ENCODE measurements around the gene NRXN3. TPM values are rescaled to one million over a fixed set of nuclear protein-coding genes. Genes with fewer than 3 reads are reported as not detected.

Gene NRXN3
- total and polyA plus RNA-seq, 7 donors, result 0.06 to 0.74 (median 0.15) TPM

DNA sequence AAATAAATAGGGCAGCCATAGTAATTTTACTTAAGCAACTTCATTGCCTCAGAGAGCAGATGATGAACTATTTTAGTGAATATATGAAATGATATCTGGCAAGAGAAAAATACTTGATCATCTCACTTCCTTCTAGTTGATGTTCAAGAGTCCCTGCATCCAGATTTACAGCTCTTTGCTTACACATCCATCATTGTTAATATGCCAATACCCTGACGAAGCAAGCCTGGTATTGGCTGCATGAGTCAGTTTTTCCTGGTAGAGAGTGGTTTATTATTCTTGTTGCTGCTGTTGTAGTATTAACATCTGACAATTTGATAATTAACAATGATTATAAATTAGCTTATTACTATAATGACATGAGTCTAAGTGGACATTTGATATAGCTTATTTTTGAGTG, 681.9 kb downstream of the NRXN3 start:
- TF ChIP-seq, protein P1, sequence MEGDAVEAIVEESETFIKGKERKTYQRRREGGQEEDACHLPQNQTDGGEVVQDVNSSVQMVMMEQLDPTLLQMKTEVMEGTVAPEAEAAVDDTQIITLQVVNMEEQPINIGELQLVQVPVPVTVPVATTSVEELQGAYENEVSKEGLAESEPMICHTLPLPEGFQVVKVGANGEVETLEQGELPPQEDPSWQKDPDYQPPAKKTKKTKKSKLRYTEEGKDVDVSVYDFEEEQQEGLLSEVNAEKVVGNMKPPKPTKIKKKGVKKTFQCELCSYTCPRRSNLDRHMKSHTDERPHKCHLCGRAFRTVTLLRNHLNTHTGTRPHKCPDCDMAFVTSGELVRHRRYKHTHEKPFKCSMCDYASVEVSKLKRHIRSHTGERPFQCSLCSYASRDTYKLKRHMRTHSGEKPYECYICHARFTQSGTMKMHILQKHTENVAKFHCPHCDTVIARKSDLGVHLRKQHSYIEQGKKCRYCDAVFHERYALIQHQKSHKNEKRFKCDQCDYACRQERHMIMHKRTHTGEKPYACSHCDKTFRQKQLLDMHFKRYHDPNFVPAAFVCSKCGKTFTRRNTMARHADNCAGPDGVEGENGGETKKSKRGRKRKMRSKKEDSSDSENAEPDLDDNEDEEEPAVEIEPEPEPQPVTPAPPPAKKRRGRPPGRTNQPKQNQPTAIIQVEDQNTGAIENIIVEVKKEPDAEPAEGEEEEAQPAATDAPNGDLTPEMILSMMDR (IDR thresholded peaks at IDR 0.05), result no peak
- intact Hi-C loops (cut with DNase I), result no loop called here
- Histone ChIP-seq H3K4me1 (no peaks in the 10 kb centered on the region), H3K9me3 (no peaks in the 10 kb centered on the region), H3K4me3 (no peak overlapping the region), H3K27ac (no peak overlapping the region), H3K27me3 (ENCODE audit: insufficient read depth in 3 of 3, low read length in 2 of 3) (peaks cover 0 to 2% (median 0%) of the 10 kb centered on the region in 3 donors), H3K36me3 (ENCODE audit: insufficient read depth in 1 of 2, low read depth in 1 of 2) (no peaks in the 10 kb centered on the region)
- DNase-seq, result no peak
- 40 to 59% (median 49%) methylated on average over 1 of the region's 1 CpG for WGBS, 3 donors
- no peak for ATAC-seq

DNA sequence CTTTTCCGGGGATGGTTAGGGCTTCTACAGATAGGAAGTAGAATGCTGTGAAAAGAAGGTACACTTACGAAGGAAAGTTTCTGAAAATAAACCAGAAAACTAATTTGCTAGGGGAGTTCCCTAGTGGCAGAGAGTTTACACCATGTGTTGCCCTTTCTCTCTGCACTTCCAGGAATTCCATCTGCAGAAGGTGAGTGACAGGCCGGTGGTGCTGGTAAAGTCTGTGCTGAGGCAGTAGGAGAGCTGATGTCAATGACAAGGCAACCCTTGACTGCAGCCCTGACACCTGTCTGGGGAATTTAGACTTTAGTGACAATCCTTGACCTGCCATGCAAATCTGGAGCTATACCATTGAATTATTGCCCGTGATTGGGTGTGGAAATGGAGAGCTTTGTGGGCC, 687.8 kb downstream of the NRXN3 start:
- H3K4me3 ChIP-seq, result no peak overlapping the region
- no peaks in the 10 kb centered on the region for H3K36me3 ChIP-seq (ENCODE audit: insufficient read depth in 1 of 2, low read depth in 1 of 2)
- H3K27ac ChIP-seq, result no peak overlapping the region
- H3K9me3 ChIP-seq, result no peaks in the 10 kb centered on the region
- 41 to 46% (median 44%) methylated on average over 4 of the region's 4 CpGs for WGBS, 3 donors
- no peak for ATAC-seq
- no peaks in the 10 kb centered on the region for H3K4me1 ChIP-seq
- H3K27me3 ChIP-seq (ENCODE audit: insufficient read depth in 3 of 3, low read length in 2 of 3), result no peaks in the 10 kb centered on the region
- DNase-seq, result no peak
- intact Hi-C loops (cut with DNase I), result no loop called here
- TF ChIP-seq, protein P1 (IDR thresholded peaks at IDR 0.05), result no peak

DNA sequence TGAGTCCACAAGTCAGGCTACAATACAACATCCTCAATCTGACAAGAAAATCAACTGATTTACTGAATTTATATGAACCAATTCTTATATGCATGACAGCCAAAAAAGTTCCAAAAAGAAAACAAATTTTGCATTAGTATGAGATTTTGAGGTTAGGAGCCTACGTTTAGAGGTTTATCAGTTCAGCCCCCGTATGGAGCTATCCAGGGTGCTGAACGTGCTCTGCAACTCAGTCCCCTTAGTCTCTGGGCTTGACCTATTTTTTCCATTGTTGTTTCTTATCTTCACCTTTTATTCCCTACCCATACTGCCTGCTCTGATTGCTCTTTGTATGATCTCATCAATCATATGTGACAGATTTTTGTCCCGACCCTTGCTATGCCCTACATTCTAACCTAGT, 693.0 kb downstream of the NRXN3 start:
- Histone ChIP-seq H3K36me3 (ENCODE audit: insufficient read depth in 1 of 2, low read depth in 1 of 2) (no peaks in the 10 kb centered on the region), H3K4me1 (no peaks in the 10 kb centered on the region), H3K4me3 (no peak overlapping the region), H3K9me3 (no peaks in the 10 kb centered on the region), H3K27me3 (ENCODE audit: insufficient read depth in 3 of 3, low read length in 2 of 3) (no peaks in the 10 kb centered on the region), H3K27ac (no peak overlapping the region)
- ATAC-seq (no peak), DNase-seq (no peak)
- TF ChIP-seq, protein P1 (IDR thresholded peaks at IDR 0.05), result no peak
- intact Hi-C loops (cut with DNase I), result no loop called here
- WGBS, 3 donors, result 1 to 3% (median 2%) methylated on average over 4 of the region's 4 CpGs

DNA sequence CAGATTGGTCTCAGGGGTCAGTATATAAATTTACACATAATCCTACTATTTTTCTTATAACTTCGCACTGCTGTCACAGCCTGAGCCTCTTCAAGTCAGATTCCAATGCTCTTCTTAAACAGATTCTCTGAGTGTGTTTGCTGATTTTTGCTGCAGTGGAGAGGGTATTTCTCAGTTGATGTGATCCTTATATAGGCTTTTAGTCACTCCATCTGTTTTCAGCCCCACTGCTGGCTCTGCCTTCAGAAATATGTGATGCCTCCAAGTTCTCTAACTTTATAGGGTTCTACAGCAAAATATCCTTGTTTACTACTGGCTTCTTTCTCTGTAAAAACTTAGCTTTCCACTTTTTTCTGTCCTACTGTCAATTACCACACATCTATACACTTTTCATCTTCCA, 702.7 kb downstream of the NRXN3 start:
- Histone ChIP-seq H3K9me3 (no peaks in the 10 kb centered on the region), H3K36me3 (ENCODE audit: insufficient read depth in 1 of 2, low read depth in 1 of 2) (no peaks in the 10 kb centered on the region), H3K27ac (no peak overlapping the region), H3K4me3 (no peak overlapping the region), H3K27me3 (ENCODE audit: insufficient read depth in 3 of 3, low read length in 2 of 3) (no peaks in the 10 kb centered on the region), H3K4me1 (no peaks in the 10 kb centered on the region)
- intact Hi-C loops (cut with DNase I), result no loop called here
- ATAC-seq (no peak), DNase-seq (no peak)
- TF ChIP-seq, protein P1 (IDR thresholded peaks at IDR 0.05), result no peak
- 93 to 94% (median 93%) methylated on average over 1 of the region's 1 CpG for WGBS, 3 donors

DNA sequence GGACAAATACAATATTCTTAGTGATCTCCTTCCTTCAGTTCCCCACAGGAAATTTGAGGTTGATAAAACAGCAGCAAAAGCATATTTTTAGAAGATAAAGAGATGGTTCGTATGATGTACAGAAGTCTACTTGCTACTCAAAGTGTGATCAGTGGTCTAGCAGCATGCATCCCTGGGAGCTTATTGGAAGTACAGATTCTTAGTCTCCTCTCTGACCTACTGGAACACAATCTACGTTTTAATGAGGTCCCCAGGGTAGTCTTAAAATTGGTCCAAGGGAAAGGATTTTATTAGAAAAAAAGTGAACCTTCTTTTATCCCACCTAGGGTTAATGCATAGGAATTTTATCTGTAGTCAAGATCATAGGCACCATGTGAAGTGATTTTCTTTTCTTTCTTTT, 703.4 kb downstream of the NRXN3 start:
- no peak overlapping the region for H3K27ac ChIP-seq
- no peaks in the 10 kb centered on the region for H3K9me3 ChIP-seq
- DNase-seq (no peak), ATAC-seq (no peak)
- TF ChIP-seq, protein P1 (IDR thresholded peaks at IDR 0.05), result no peak
- no peaks in the 10 kb centered on the region for H3K36me3 ChIP-seq (ENCODE audit: insufficient read depth in 1 of 2, low read depth in 1 of 2)
- intact Hi-C loops (cut with DNase I), result no loop called here
- H3K4me3 ChIP-seq, result no peak overlapping the region
- H3K4me1 ChIP-seq, result no peaks in the 10 kb centered on the region
- 43 to 53% (median 48%) methylated on average over 2 of the region's 2 CpGs for WGBS, 3 donors
- no peaks in the 10 kb centered on the region for H3K27me3 ChIP-seq (ENCODE audit: insufficient read depth in 3 of 3, low read length in 2 of 3)

All from psoas muscle (tissue), 8 donors.